Cerebellar nuclear complex (tissue), 1 donor: Measurements from ENCODE around the gene CD36.

ENCODE experiments used
- DNase-seq, 2 experiments: peaks; one replicate each; lab custom pipeline; 2025; lab: John Stamatoyannopoulos, UW

CD36 gene

GRCh38 chr7:80637911-80638765 lies at the start of gene CD36:
Gene CD36 (plus strand): TSS chr7:80638642. CDS start chr7:80646741, 8,099 bp downstream.
- DNase-seq, result no peak

- no peak for DNase-seq
Observed at GRCh38 chr7:80589631-80590030, 48.8 kb upstream of the CD36 start.

DNA sequence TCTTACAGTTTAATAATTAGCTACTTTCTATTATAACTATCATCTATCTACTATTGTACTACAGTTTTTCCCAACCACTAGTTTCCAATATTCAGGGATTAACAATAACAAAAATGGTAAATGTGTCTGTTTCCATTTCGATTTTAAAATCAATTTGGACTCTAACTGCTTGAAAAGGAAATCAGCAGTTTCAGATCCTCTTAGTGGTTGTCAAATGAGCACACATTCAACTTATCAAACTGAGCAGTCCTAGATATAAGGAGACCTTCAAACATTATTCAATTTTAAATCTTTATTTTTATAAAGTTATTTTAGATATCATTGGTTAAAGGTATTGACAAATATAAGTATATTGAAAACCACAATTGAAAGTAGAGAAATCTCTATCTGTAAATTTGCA lies 46.8 kb upstream of the CD36 start:
- no peak for DNase-seq

- no peak for DNase-seq
Observed at GRCh38 chr7:80593869-80594586, 44.4 kb upstream of the CD36 start.

- DNase-seq, result no peak
Observed at GRCh38 chr7:80596933-80597517, 41.4 kb upstream of the CD36 start.

GRCh38 chr7:80597875-80598274 lies 40.6 kb upstream of the CD36 start:
- no peak for DNase-seq

- no peak for DNase-seq
Observed at GRCh38 chr7:80600046-80600445, 38.4 kb upstream of the CD36 start.

DNA sequence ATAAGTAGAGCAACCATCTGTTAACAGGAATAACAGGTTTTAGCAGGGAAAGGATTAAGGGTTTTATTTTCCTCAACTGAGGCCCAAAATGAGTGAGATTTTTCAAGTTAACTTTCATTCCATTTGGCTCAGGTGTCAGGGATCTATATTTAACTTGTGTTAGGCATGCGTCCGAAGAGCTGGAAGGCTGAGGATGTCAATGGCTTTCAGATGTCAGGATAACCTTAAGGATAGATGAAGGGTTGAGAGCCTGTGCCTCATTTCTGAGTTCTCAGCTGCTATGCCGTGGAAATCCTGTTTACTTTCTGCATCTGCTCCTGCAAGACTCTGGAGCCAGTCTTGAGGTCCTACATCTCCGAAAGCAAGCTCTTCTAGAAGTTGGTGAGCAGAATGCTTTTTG lies 36.4 kb upstream of the CD36 start:
- no peak for DNase-seq

GRCh38 chr7:80603940-80604339 lies 34.5 kb upstream of the CD36 start:
- no peak for DNase-seq

- no peak for DNase-seq
Observed at GRCh38 chr7:80604436-80604835, 34.0 kb upstream of the CD36 start.

GRCh38 chr7:80607136-80607535 lies 31.3 kb upstream of the CD36 start:
- DNase-seq, result no peak

DNA sequence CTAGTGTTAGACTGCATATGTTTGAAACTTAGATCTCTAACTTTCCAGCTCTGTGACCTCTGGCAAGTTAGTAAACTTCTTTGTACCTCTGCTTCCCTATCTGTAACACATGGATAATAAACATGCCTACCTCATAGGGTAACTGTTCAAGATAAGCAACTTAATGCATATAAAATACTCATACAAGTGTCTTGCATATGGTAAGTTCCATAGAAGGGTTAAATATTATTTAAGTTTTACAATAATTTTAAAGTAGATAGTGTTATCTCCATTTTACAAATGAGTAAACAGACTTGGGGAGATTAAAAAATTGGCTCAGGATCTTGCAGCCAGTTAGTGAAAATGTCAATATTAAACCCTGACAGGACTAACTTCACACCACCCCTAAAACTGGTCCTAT lies 30.1 kb upstream of the CD36 start:
- DNase-seq, result no peak

DNA sequence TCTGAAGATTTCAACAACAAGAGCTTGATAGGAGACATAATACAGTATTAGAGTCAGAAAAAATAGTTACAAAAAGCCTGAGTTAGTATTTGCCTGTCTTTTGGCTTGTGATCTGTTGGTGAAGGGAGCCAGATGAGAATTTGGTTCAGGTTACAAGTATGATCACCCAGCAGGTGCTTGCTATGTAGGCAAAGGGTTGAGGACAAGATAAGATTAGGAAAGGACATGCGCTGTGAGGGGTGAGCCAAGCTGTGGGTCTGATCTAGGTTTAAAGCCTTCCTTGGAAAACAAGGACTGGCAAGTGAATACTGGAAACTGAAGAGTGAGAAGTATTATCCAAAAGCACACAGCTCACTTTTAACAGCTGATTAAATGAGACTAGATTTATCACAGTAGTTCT lies 28.7 kb upstream of the CD36 start:
- no peak for DNase-seq

- DNase-seq, result no peak
Observed at GRCh38 chr7:80611353-80611752, 27.1 kb upstream of the CD36 start.

GRCh38 chr7:80611779-80612178 lies 26.7 kb upstream of the CD36 start:
- DNase-seq, result no peak

DNA sequence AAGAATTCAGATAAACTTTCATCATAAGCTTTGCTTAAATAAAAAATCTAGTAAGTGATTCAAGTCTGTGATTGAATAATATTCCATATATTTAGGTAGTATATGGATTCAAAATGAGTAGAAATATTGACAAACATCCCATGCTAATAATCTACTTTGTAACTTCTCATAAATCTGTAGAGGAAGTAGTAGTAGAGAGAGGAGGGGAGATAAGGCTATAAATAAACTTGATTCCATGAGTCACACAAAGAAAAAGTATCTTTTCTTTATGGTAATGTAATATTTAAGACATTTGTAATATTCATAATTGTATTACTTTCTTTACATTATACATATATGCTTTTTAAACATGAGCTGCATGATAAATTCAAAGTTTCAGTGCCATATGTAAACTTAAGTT lies 25.6 kb upstream of the CD36 start:
- no peak for DNase-seq

DNA sequence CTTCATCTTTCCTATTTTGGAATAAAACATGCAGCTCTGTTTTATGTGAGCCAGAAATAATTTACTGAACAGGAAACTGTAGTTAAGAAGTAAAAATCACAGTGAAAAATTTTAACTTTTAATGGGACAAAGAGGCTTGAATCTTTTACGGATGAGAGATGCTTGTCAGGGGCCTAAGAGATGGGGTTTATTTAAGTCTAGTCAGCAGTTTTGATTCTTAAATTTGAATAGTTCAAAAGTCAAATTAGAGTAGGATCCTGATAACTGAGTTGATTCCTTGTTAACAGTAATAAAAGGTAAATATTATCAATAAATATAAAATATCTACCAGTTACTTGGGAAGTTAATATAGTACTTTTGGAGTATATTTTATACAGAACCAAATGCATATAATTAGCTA lies 24.9 kb upstream of the CD36 start:
- DNase-seq, result no peak

GRCh38 chr7:80614851-80615271 lies 23.6 kb upstream of the CD36 start:
- no peak for DNase-seq

GRCh38 chr7:80618096-80618495 lies 20.3 kb upstream of the CD36 start:
- no peak for DNase-seq

DNA sequence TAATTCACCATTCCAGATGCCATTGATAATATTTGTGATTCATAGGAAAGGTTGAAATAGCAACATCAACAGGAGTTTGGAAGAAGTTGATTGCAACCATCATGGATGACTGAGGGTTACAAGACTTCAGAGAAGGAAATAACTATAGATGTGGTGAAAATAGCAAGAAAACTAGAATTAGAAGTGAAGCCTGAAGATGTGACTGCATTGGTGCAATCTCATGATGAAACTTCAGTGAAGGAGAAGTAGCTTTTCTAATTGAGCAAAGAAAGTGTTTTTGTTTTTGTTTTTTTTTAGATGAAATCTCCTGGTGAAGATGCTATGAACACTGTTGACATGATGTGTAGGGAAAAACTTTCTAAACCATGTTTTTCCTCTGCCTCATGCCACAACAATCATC lies 18.7 kb upstream of the CD36 start:
- DNase-seq, result no peak

- no peak for DNase-seq
Observed at GRCh38 chr7:80622541-80622940, 15.9 kb upstream of the CD36 start.

- DNase-seq, result no peak
Observed at GRCh38 chr7:80623503-80624252, 14.8 kb upstream of the CD36 start.
